ENCODE results near the gene RBBP8.
"Not testable (repeated sequence)": the region's sequence is repeated elsewhere in the genome, so short reads cannot be mapped to it uniquely, and the experiment has no call there.

The RBBP8 gene
- total RNA-seq: 6.8 to 74.3 (median 7.1) reads per million in 3 experiments

DNA sequence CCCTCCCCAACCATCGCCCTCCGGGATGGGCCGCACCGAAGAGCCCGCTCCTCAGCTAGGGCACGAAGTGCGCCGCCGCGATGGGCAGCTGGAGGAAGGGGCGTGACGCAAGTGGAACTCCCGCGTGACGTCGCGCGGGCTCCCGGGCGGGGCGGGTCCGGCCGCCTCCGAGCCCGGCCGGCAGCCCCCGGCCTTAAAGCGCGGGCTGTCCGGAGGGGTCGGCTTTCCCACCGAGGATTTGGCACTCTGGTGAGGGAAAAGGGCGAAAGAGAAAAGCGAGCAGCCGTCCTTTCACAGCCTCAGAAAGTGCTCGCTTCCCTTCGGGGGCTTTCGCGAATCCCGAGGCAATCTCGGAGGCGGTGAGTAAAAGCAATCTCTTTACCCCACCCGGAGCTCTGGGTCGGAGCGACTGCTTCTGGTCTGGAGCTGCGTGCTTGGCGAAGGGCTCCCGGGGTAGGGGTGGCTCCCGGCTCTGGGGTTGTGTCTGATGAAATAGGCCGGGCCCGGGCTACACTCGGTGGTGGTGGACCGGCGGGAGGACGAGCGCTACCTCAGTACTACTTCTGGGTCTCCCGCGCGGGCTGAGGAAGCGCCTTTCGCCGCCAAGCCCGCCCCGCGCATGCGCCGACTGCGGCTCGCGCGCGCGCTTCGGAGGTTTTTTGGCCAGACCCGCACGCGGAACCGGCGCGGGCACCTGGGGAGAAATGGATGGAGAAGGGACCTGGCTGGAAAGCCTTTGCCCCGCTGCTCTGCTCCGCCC is at the start of gene RBBP8:
Gene RBBP8, plus strand, starts transcription at position 123 of the 760 bp plus-strand sequence. CDS start 3,524 bp downstream, outside the sequence.
- DNase-seq: peak; percentile 81

DNA sequence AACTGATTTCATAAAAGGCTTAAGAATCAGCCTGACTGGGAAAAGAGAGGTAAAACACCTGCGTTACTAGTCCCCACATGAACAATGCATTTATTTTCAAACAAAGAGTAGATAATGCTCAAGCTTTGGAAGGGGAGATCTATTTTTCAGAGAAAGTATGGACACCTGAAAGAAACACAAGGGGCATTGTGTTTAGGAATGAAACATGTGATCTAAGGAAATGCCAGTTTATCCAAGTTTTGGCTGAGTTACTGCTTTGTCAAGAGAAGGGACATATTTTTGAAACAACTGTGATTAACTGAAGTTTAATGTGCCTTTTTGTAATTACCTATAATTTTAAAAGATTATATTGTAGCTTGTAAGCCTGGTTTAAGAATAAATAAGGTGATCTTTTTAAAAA is 49.3 kb upstream of the RBBP8 start:
- no peak for DNase-seq

DNA sequence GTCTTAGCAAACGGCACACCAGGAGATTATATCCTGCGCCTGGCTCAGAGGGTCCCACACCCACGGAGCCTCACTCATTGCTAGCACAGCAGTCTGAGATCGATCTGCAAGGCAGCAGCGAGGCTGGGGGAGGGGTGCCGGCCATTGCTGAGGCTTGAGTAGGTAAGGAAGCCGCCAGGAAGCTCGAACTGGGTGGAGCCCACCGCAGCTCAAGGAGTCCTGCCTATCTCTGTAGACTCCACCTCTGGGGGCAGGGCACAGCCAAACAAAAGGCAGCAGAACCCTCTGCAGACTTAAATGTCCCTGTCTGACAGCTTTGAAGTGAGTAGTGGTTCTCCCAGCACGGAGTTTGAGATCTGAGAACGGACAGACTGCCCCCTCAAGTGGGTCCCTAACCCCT is 47.4 kb upstream of the RBBP8 start:
- DNase-seq: not testable (repeated sequence)

DNA sequence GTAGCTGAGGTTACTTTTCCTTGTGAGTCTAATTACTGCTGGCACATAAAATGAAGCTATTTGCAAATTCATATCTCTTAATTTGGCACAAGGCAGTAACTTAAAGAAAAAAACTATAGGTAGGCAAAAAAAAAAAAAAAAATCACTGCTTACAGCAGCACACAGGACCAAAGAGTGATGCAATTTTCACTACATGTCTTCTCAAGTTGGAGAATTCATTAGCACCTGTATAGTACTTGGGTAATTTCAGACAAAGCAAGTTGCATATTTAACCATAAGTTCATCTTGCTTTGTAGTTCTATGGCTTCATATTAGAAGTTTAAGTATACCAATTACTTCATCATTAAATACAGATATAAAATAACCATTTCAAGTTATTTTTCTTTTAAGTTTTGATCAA is 33.7 kb upstream of the RBBP8 start:
- no peak for DNase-seq

DNA sequence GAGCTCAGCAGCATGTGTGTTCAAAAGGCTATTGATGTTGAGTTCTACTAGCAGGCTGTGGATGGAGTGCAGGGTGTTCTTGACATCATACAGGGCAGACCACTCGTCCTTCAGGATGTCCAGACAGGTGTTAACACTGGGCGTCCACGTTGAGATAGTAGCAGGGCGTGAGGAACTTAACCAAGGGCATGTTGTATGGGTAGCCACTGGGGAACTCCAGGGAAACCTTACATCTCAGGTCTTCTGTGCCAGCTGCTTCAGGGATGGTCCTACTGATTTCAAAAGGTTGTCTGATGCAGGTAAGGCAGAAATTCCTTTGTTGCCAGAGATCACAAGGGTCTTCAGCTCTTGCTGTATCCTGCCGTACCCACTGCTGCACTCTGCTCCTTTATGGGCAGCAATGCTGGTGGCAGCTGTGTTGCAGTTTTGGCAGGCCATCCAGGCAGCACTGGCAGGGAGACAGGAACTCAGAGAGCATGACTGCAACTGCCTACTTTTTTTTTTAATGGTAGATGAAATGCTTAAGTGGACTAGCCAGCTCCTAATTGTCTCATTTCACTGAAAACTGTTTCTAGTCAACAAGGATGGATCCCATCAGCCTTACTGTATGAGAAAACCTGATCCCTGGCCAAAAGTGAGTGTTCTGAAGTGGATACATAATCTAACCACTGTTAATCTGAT is 32.4 kb upstream of the RBBP8 start:
- DNase-seq: no peak

DNA sequence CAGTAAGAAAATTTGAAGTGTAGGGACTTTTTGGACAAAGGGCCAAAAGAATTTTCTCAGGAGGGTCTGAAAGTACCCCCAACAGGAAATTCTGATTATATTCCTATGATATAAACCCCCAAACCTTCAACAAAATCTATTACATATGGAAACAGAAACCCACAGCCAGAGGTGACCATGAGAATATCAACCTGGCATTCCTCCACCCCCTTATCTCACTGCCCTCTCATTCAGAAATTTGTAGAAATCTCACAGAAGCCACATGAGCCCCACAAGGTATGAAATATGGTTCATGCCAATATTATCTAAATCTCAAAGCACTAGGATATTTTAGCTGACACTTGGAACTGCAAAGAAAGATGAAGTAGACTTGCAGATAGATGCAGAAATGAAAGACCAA is 31.0 kb upstream of the RBBP8 start:
- no peak for DNase-seq

DNA sequence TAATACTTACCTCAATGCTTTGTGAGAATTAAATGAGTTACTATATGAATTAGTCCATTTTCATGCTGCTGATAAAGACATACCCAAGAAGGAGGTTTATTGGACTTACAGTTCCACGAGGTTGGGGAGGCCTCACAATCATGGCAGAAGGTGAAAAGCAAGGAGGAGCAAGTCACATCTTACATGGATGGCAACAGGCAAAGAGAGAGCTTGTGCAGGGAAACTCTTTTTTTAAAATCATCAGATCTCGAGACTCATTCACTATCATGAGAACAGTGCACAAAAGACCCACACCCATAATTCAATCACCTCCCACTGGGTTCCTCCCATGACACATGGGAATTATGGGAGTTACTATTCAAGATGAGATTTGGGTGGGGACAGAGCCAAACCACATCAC is 29.9 kb upstream of the RBBP8 start:
- not testable (repeated sequence) for DNase-seq

DNA sequence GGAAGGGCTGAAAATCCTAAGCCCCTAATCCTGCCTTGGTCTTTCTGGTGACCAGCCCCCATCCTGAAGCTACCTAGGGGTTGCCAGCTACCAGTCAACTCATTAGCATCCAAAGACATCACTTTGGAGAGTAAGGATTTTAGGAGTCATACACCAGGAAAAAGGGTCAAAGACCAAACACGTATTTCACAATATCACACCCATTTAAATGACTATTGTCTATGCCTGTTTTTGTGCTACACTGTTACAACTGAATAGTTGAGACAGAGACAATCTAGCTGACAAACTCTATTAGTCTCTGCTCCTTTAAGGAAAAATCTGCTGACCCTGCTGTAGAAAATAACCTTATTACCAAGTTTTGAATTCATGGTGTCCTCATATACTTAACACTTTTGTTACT is 21.0 kb upstream of the RBBP8 start:
- no peak for DNase-seq

DNA sequence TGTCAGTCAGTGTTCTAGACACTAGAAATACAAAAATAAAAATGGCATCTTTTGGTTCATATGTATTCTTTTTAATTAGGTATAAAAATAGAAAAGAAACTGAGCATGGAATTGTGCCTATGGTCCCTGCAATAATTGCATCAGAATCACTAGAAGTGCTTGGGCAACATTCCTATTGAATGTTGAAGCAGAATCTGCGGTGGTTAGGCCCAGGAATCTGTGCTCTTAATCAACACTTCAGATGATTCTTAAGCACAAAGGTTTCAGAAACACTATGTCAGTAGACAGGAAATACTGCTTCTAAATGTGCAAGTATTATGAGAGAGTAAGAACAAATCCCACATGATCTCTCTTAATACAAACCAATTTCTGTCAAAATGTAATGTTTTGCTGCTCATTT is 20.3 kb upstream of the RBBP8 start:
- no peak for DNase-seq

DNA sequence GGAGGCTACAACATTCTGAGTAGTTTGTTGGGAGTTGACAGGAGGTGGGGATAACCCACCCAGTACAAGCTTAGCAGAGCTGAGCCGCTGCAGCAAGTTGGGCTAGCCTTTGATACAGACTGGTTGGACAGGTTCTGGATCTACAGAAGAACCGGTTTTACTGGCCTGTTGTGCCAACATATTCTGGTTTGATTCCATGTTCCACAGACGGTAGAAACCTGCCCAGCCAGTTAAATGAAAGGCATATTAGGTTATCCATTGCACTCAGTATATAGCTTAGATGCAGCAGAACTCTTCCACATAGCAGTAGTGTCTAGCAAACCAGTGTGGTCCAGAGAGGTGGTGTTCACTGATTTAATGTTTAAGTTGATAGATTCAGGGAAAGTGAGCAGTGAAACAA is 19.3 kb upstream of the RBBP8 start:
- DNase-seq: no peak

DNA sequence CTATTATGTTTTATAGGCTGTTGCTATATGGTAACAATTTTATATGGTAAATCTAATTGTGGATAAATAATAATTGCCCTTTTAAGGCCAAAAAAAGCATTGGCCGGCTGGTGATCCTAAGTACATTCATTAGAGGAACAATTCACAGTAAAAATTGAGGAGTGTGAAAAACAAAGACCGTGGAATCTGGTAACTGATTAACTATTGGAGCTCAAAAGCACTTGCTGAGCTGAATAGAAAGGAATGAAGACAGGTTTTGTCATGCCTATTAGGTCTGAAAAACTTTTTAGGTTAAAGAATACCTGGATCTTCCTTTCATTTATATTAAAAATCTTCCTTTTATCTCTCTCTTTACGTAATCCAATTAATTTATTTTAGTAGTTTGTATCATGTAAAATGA is 18.5 kb upstream of the RBBP8 start:
- DNase-seq: no peak

DNA sequence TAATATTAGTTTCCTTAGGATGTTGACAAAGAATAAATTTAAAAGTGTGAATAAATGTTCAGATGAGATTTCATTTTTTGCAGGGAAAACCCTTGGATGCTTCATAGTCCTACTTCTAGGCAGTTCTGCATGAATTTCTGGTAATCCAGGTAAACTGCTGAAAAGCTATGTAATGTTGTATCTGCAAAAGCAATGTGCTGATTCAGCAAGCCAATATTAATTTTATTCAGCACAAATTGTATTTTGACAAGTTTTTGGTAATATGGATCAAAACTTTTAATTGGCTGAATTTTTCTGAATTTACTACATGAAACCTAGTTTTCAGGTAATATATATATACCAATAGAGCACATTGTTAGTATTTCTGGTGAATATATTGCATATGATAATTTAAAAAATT is 17.8 kb upstream of the RBBP8 start:
- no peak for DNase-seq

DNA sequence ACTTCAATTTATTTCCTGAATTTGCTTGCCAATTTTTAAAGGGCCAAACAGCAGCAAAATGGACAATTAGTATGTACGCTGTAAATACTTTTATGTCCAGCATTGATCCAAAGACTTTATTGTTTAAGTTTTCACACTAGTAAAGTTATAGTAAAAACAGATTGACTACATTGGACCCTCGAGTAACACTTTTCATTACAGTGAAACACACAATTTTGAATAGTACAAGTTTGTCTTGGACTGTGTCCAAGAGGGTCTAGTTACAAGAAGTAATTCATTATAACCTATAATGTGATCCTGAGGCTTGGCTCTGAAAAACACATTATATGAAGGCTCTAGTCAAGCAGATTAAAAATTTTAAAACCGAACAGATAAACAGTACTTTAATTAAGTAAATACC is 11.4 kb upstream of the RBBP8 start:
- no peak for DNase-seq

DNA sequence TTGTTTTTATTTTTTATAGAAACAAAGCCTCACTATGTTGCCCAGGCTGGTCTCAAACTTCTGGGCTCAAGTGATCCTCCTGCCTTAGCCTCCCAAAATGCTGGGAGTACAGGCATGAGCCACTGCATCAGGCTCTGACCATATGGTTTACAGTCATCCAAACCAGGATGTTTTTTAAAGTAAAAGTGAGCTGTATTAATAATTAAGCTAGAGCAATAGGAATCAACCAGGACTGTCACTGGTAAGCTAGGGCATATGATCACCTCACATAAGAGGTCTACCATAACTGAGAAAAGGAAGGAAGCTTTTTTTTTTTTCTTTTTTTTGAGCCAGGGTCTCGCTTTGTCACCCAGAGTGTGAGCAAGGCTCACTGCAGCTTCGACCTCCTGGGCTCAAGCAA is 8.5 kb upstream of the RBBP8 start:
- no peak for DNase-seq

DNA sequence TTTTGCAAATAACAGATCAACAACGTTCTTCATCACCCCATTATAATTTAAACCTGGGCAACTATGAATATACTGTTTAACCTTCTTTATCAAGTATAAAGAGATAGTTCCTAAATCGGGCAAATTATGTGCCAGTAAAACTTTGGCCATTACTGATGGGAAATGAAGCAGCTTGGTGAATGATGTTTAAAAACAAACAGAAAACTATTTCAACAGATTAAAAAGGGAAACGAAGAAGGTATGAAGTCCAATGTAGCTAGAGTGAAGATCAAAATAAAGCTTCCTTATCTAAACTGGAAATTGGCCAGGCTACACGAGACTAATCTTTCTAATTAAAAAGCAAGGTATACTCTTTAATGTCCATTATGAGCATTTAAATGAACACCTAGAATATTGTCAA is 6.7 kb upstream of the RBBP8 start:
- DNase-seq: no peak

DNA sequence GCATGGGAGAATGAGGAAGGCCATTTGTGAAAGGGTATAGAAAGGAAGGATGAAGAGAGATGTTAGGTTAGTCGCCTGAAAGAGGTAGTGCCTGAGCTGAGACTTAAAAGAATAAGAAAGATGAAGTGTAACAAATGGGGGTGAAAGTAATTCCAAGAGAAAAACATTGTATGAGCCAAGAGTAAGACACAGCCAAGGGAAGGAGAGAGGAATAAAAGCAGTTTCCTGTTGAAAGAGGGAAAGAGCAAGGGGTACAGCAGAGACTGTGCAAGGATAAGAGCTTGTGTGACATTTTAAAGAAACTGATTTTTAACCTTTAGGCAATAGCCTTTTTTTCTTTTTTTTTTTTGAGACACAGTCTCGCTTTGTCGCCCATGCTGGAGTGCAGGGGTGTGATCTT is 4.8 kb upstream of the RBBP8 start:
- no peak for DNase-seq

DNA sequence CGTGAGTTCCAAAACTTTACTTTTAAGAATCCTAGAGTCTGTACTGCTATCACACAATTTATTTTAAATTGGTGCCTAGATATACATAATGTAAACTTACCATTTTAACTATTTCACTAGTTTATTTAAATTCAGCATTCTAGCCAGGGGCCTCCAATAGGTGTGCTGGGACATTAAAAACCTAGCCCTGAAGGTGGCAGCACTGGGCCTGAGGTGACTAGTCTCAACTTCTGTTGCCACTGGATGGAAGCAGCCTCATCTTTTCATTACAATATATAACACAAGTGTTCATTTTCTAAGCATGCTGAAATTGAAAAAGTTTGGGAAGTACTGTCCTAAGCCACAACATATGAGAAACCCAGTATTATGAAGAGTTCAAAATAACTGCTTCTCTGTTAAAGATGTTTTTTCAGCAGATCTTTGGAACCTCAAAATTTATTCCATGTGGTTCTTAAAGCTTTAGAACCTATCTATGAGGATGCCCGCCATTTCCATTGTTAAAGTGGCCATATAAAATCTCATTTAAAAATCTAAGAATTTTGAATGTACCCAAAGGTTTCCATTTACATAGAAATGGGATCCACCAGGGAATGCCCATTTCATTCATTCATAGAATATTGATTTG is 2.9 kb upstream of the RBBP8 start:
- DNase-seq: peak; percentile 64

DNA sequence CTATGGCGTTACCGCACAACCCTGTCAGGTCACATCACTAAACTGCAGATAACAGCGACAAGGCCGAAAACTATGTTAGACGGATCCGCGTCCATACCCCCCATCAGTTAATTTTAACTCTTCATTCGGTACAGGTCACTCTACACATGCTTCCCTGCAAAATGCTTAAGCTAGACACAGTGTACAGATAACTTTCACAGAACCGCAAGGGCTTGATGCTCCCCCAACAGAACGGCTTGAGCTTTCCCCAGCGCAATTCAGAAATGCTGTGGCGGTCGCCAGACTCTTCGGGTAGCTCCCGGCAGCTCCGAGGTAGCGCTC is 283 bp upstream of the RBBP8 start:
- DNase-seq: no peak

DNA sequence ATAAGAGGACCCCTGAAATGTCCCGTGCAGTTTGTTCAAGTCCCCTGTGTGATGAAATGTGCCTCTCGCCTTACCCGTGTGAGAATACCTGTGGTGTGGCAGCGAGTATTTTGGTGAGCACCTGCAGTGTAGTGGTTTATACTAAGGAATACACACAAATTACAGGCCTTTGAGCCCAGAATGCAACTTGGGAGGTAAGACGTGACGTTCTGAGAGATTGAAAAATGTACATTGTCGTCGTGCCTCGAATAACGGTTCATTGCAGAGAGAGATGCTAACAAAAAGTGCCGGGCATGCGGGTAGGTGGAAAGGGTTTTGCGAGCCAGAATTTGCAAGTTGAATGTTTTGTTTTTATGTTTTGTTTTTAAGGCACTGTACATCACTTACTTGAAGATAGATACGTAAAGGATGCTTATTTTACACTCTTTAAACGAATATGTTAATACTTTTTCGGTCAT is 867 bp downstream of the RBBP8 start:
- DNase-seq: no peak

DNA sequence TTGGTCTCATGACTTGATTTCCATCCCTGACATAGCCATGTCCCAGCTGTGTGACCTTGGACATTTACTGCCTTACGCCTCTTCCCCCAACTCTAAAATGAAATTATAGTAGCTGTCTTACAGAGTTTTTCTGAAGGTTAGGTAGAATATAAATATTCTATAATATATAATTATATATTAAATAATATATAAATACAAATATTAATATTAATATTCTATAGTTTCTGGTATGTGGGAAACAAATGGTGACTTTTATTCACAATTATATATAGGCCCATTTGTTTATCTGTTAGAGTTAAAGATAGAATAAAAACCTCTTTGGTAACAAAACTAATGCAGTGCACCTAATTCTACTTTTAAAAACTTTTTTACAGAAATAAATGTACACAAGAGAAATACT is 1.7 kb downstream of the RBBP8 start:
- no peak for DNase-seq

DNA sequence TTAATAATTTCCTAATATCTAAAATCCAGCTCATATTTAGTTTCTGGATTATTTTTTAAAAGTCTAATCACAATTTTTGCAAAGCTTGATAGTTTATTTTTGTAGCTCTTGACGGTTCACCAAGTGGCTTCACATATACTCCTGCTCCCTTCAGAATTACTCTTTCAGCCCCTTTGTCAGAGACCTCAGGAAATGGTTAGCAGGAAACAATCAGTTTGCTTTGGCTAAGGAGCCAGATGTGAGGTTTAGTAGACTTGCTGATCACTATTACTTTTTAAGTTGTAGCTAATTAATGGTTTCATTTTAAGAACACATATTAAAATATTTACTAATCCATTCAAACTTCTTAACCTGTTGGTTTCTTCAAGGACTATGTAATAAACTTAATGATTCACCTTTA is 2.3 kb downstream of the RBBP8 start:
- no peak for DNase-seq

DNA sequence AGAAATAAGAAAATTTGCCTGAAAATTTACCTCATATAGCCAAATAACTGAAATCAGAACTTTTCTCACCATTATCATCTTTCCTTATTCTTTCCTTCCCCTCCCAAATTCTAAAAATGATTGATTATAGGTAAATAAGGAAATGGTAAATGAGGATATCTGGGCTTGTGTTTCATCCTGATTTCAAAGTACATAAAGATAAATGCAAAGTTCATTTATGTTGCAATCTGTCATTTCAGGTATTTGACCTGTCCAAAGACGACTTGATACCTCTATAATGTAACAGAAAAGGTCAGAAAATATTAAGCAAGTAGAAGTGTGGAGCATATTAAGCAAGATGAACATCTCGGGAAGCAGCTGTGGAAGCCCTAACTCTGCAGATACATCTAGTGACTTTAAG is 3.4 kb downstream of the RBBP8 start:
- DNase-seq: no peak

DNA sequence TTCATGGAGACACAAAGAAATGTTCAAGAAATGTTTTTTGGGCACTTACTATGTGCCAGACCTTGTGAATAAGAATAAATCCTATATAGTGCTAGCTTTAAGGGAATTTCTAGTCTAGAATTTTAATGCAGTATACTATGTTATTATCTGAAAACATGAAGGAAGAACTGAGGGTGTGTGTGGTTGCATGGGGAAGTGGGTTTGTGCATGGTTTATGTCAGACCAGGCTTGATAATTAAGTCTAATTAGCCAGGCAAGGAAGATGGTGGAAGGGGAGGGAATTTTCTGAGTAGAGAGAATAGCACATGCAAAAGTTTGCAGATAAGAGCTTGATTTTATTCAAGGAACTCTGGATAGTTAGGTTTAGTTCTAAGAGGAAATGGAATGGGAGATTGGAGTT is 6.5 kb downstream of the RBBP8 start:
- DNase-seq: no peak

DNA sequence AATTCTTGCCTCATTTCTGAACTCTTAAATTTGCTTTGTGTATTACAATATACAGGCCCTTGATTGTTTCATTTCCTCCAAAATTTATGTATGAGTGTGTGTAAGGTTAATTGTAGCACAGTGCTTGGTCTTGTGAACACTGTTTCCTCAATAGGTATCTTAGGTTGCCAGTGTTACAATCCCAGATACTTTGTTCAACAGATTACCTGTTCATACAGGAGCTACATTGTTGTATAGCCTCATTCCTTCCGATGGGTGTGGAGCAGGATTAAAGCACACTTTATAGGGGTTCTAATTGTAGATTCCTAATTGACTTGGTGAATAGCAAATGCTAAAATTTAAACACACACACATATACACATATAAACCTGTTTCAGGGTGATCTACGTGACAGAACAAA is 10.7 kb downstream of the RBBP8 start:
- no peak for DNase-seq

All from central memory CD4-positive, alpha-beta T cell (primary cell).